OCI-LY1 (cell line): Measurements from ENCODE around the gene CYBRD1.

ENCODE experiments used
- H2AFZ ChIP-seq: fragments of 200-600 bp; sonication (generic), shearing (Covaris generic); 2 replicates; pipeline ENCODE4 v1.6.0; 2014; ENCODE audit warnings: antibody characterized with exemption, mild to moderate bottlenecking, low read length
- H3F3A ChIP-seq: fragments of 200-600 bp; sonication (generic), shearing (Covaris generic); 2 replicates; pipeline ENCODE4 v1.6.0; 2014; ENCODE audit warnings: mild to moderate bottlenecking, antibody characterized with exemption, low read length, moderate library complexity; ENCODE audit not compliant: insufficient read depth
- H3K27ac ChIP-seq: fragments of 200-600 bp; sonication (generic); 2 replicates; pipeline ENCODE4 v1.5.1; 2014; ENCODE audit warnings: low read length, mixed run types, mild to moderate bottlenecking, low read depth; ENCODE audit not compliant: poor library complexity, severe bottlenecking
- H3K27me3 ChIP-seq: fragments of 200-600 bp; sonication (generic); 2 replicates; pipeline ENCODE4 v1.6.0; 2014; ENCODE audit warnings: antibody characterized with exemption, mild to moderate bottlenecking, low read length, moderate library complexity; ENCODE audit not compliant: insufficient read depth
- H3K36me3 ChIP-seq: fragments of 200-600 bp; sonication (generic); 2 replicates; pipeline ENCODE4 v1.6.1; 2014; ENCODE audit warnings: mild to moderate bottlenecking, antibody characterized with exemption, low read length, moderate library complexity, mixed read lengths; ENCODE audit not compliant: insufficient read depth
- H3K4me1 ChIP-seq: fragments of 200-600 bp; sonication (generic); 2 replicates; pipeline ENCODE4 v1.5.1; 2014; ENCODE audit warnings: mild to moderate bottlenecking, low read length, moderate library complexity; ENCODE audit not compliant: insufficient read depth, severe bottlenecking
- H3K4me2 ChIP-seq: fragments of 200-600 bp; sonication (generic), shearing (Covaris generic); 2 replicates; pipeline ENCODE4 v1.6.1; 2014; ENCODE audit warnings: low read length
- H3K4me3 ChIP-seq: fragments of 200-600 bp; sonication (generic); 2 replicates; pipeline ENCODE4 v1.5.1; 2014; ENCODE audit warnings: low read length, low read depth, mild to moderate bottlenecking, mixed read lengths; ENCODE audit not compliant: poor library complexity, severe bottlenecking
- H3K79me2 ChIP-seq: fragments of 200-600 bp; shearing (Covaris generic); 2 replicates; pipeline ENCODE4 v1.6.1; 2016; ENCODE audit warnings: mixed run types, low read length, mixed read lengths; ENCODE audit not compliant: insufficient read depth
- H3K9ac ChIP-seq: fragments of 200-600 bp; sonication (generic), shearing (Covaris generic); 2 replicates; pipeline ENCODE4 v1.6.1; 2014; ENCODE audit warnings: mild to moderate bottlenecking, low read length, mixed read lengths
- H3K9me2 ChIP-seq: fragments of 200-600 bp; sonication (generic), shearing (Covaris generic); 2 replicates; pipeline ENCODE4 v1.6.1; 2014; ENCODE audit warnings: low read depth, mild to moderate bottlenecking, low read length, mixed read lengths
- H3K9me3 ChIP-seq: fragments of 200-600 bp; shearing (Covaris generic); 2 replicates; pipeline ENCODE4 v1.6.1; 2014; ENCODE audit warnings: low read length, mixed read lengths
- H4K20me1 ChIP-seq: fragments of 200-600 bp; sonication (generic), shearing (Covaris generic); 2 replicates; pipeline ENCODE4 v1.6.0; 2016; ENCODE audit warnings: mild to moderate bottlenecking, low read length; ENCODE audit not compliant: insufficient read depth
- CTCF ChIP-seq: fragments of 200-600 bp; sonication (generic), shearing (Covaris generic); IDR thresholded peaks from 2 replicates; pipeline ENCODE4 v1.5.1; 2017; ENCODE audit warnings: mild to moderate bottlenecking, antibody characterized with exemption, low read length, moderate library complexity, mixed read lengths
- EZH2 ChIP-seq: fragments of 200-600 bp; sonication (generic), shearing (Covaris generic); IDR thresholded peaks from 2 replicates; pipeline ENCODE4 v1.8.0; 2017; ENCODE audit warnings: borderline replicate concordance, mixed run types, mild to moderate bottlenecking, antibody characterized with exemption, low read length, moderate library complexity, mixed read lengths

The CYBRD1 gene

GRCh38 chr2:171541202-171541887 lies 19.1 kb downstream of the CYBRD1 start:
- Histone ChIP-seq H3K9me3 (no peaks in the 10 kb centered on the region), H3K4me2 (no peak overlapping the region), H2AFZ (no peak overlapping the region), H3K9me2 (no peaks in the 10 kb centered on the region), H3K4me3 (no peak overlapping the region), H4K20me1 (no peaks in the 10 kb centered on the region), H3K36me3 (no peaks in the 10 kb centered on the region), H3K4me1 (no peaks in the 10 kb centered on the region), H3K9ac (no peak overlapping the region), H3K27me3 (no peaks in the 10 kb centered on the region), H3K79me2 (no peaks in the 10 kb centered on the region), H3K27ac (no peak overlapping the region), H3F3A (no peaks in the 10 kb centered on the region)
- TF ChIP-seq CTCF (peak; percentile 65), EZH2 (no peak)

GRCh38 chr2:171545086-171545485 lies 22.8 kb downstream of the CYBRD1 start:
- H4K20me1 ChIP-seq: no peaks in the 10 kb centered on the region

GRCh38 chr2:171547256-171547655 lies 25.0 kb downstream of the CYBRD1 start:
- no peak for TF ChIP-seq CTCF
- no peak for TF ChIP-seq EZH2
- H2AFZ ChIP-seq: no peak overlapping the region
- no peak overlapping the region for H3K27ac ChIP-seq
- no peak overlapping the region for H3K4me2 ChIP-seq
- no peaks in the 10 kb centered on the region for H3K27me3 ChIP-seq
- no peaks in the 10 kb centered on the region for H3K9me2 ChIP-seq
- no peaks in the 10 kb centered on the region for H3K4me1 ChIP-seq
- no peaks in the 10 kb centered on the region for H3K36me3 ChIP-seq
- no peaks in the 10 kb centered on the region for H3K9me3 ChIP-seq
- no peaks in the 10 kb centered on the region for H4K20me1 ChIP-seq
- H3F3A ChIP-seq: no peaks in the 10 kb centered on the region
- no peak overlapping the region for H3K4me3 ChIP-seq
- no peak overlapping the region for H3K9ac ChIP-seq
- no peaks in the 10 kb centered on the region for H3K79me2 ChIP-seq

More at GRCh38 chr2:171545086-171545485, 22.8 kb downstream of the CYBRD1 start:
- Histone ChIP-seq H3K9me2 (no peaks in the 10 kb centered on the region), H3F3A (no peaks in the 10 kb centered on the region), H3K4me2 (no peak overlapping the region), H3K27me3 (no peaks in the 10 kb centered on the region), H3K4me3 (no peak overlapping the region), H3K36me3 (no peaks in the 10 kb centered on the region), H3K9me3 (no peaks in the 10 kb centered on the region), H3K79me2 (no peaks in the 10 kb centered on the region), H2AFZ (no peak overlapping the region), H3K4me1 (no peaks in the 10 kb centered on the region), H3K9ac (no peak overlapping the region), H3K27ac (no peak overlapping the region)
- no peak for TF ChIP-seq EZH2
- TF ChIP-seq CTCF: no peak
